GM12878 (cell line): ENCODE data around the gene SLC24A3. TPM values are rescaled to one million over a fixed set of nuclear protein-coding genes. Genes with fewer than 3 reads are reported as not detected.

Experiments used
- ATAC-seq: fragments of 200-7000 bp; cut with Tn5 transposase; 3 replicates; pipeline ENCODE4 v1.9.1; 2020; ENCODE audit warnings: mild to moderate bottlenecking, moderate library complexity
- BruUV-seq: library from RNA; stranded (reverse); fragments of 400-500 nt; replicated peaks from 2 replicates; lab custom pipeline; 2021; lab: Mats Ljungman, UMichigan
- CTCF ChIA-PET: fragments of 300-600 bp; sonication (Branson Sonifier 250); formaldehyde crosslinking; extraction: SDS; loops from one replicate; lab custom pipeline; 2021; ENCODE audit warnings: inconsistent platforms; lab: Yijun Ruan, JAX
- POLR2A ChIA-PET: fragments of 350-600 bp; formaldehyde crosslinking; extraction: SDS; loops from one replicate; lab custom pipeline; 2021; ENCODE audit warnings: inconsistent platforms; lab: Charles Lee
- RAD21 ChIA-PET: fragments of 300-600 bp; sonication (Branson Sonifier 250); formaldehyde crosslinking; loops from one replicate; lab custom pipeline; 2023; ENCODE audit warnings: antibody characterized with exemption; ENCODE audit not compliant: unreplicated experiment; lab: Charles Lee
- SMC1A ChIA-PET: fragments of 300-600 bp; sonication (Branson Sonifier 250); formaldehyde crosslinking; loops from one replicate; lab custom pipeline; 2023; ENCODE audit not compliant: unreplicated experiment, uncharacterized antibody; lab: Charles Lee
- DNase-seq: peaks from one replicate; pipeline ENCODE4 v3.0.0-alpha.2; 2011; ENCODE audit warnings: low read depth, low spot score
- FAIRE-seq: peaks from 3 replicates; lab custom pipeline; 2011; peaks lifted over from hg19 to GRCh38; lab: Jason Lieb, UNC
- H2AFZ ChIP-seq: 2 replicates; pipeline ENCODE4 v1.6.0; 2011; ENCODE audit warnings: low read depth, low read length, control low read depth; ENCODE audit not compliant: control insufficient read depth
- H3K27ac ChIP-seq: 2 replicates; pipeline ENCODE4 v1.5.1; 2011; ENCODE audit warnings: control low read depth; ENCODE audit not compliant: control insufficient read depth, insufficient read depth
- H3K27me3 ChIP-seq, 2 experiments: replicated peaks in 1 of 2; 2 replicates each; pipeline versions ENCODE4 v1.6.0 to v1.6.1; 2011; ENCODE audit warnings: low read length in 1 of 2; ENCODE audit not compliant: control insufficient read depth in 2 of 2, insufficient read depth in 2 of 2
- H3K36me3 ChIP-seq, 2 experiments: 2 replicates each; pipeline ENCODE4 v1.5.1; 2011; ENCODE audit warnings: low read length in 1 of 2; ENCODE audit not compliant: control insufficient read depth in 2 of 2, insufficient read depth in 2 of 2
- H3K4me1 ChIP-seq: 2 replicates; pipeline ENCODE4 v1.6.1; 2011; ENCODE audit warnings: mild to moderate bottlenecking, low read length, moderate library complexity, mixed read lengths; ENCODE audit not compliant: control insufficient read depth, insufficient read depth
- H3K4me2 ChIP-seq: 2 replicates; pipeline ENCODE4 v1.6.0; 2011; ENCODE audit warnings: control low read depth; ENCODE audit not compliant: control insufficient read depth, insufficient read depth
- H3K4me3 ChIP-seq: fragments of 200-600 bp; sonication (generic); 2 replicates; pipeline ENCODE4 v1.5.1; 2016
- H3K79me2 ChIP-seq: 2 replicates; pipeline ENCODE4 v1.6.0; 2011; ENCODE audit warnings: low read length; ENCODE audit not compliant: control insufficient read depth, insufficient read depth
- H3K9ac ChIP-seq: 2 replicates; pipeline ENCODE4 v1.8.0; 2011; ENCODE audit warnings: low read length, control low read depth, mixed read lengths; ENCODE audit not compliant: control insufficient read depth, insufficient read depth
- H3K9me3 ChIP-seq: replicated peaks from 3 replicates; pipeline ENCODE4 v1.5.1; 2011; ENCODE audit warnings: mild to moderate bottlenecking, low read length; ENCODE audit not compliant: control insufficient read depth, insufficient read depth
- H4K20me1 ChIP-seq: 2 replicates; pipeline ENCODE4 v1.6.0; 2011; ENCODE audit not compliant: control insufficient read depth, insufficient read depth
- CBX3 ChIP-seq: fragments of 200-600 bp; sonication (generic); IDR thresholded peaks from 2 replicates; pipeline ENCODE4 v1.6.1; 2016; ENCODE audit warnings: low read depth, borderline replicate concordance
- E2F4 ChIP-seq: IDR thresholded peaks from 2 replicates; pipeline ENCODE4 v1.6.1; 2012; ENCODE audit warnings: low read depth, low read length, improper control_type of control experiment
- EED ChIP-seq: sonication (generic); IDR thresholded peaks from 2 replicates; pipeline ENCODE4 v1.6.1; 2016; ENCODE audit warnings: antibody characterized with exemption, low read depth
- EP300 ChIP-seq, 2 experiments: fragments of 150-350 bp in 1 of 2; IDR thresholded peaks; 2 replicates each; pipeline ENCODE4 v1.6.1; 2011 to 2012; ENCODE audit warnings: low read depth in 2 of 2, low read length in 2 of 2, borderline replicate concordance in 1 of 2, improper control_type of control experiment in 1 of 2, inconsistent platforms in 1 of 2; ENCODE audit not compliant: control insufficient read depth in 1 of 2
- GABPA ChIP-seq: IDR thresholded peaks from 2 replicates; pipeline ENCODE4 v1.6.1; 2014; ENCODE audit warnings: antibody characterized with exemption, low read depth, mild to moderate bottlenecking, inconsistent platforms
- HDAC2 ChIP-seq: fragments of 200-600 bp; sonication (generic); IDR thresholded peaks from 2 replicates; pipeline ENCODE4 v1.6.1; 2017
- IKZF2 ChIP-seq, 2 experiments: fragments of 450-650 bp; IDR thresholded peaks; 2 replicates each; pipeline ENCODE4 v1.6.1; 2017; ENCODE audit warnings: mild to moderate bottlenecking in 2 of 2, moderate library complexity in 2 of 2
- IRF3 ChIP-seq: fragments of 450-650 bp; IDR thresholded peaks from 2 replicates; pipeline ENCODE4 v1.6.1; 2014; ENCODE audit warnings: mild to moderate bottlenecking
- MEF2A ChIP-seq: IDR thresholded peaks from 2 replicates; pipeline ENCODE4 v1.6.1; 2011; ENCODE audit warnings: low read depth, mild to moderate bottlenecking, low read length, moderate library complexity; ENCODE audit not compliant: insufficient read depth
- MLLT1 ChIP-seq: fragments of 450-650 bp; IDR thresholded peaks from 2 replicates; pipeline ENCODE4 v1.6.1; 2016; ENCODE audit warnings: mild to moderate bottlenecking
- NFYB ChIP-seq: IDR thresholded peaks from 2 replicates; pipeline ENCODE4 v1.6.1; 2011; ENCODE audit warnings: low read depth, mild to moderate bottlenecking, low read length, improper control_type of control experiment, moderate library complexity; ENCODE audit not compliant: insufficient read depth
- PML ChIP-seq: IDR thresholded peaks from 2 replicates; pipeline ENCODE4 v1.6.1; 2012; ENCODE audit warnings: low read length, inconsistent platforms
- POLR2A ChIP-seq: IDR thresholded peaks from 2 replicates; pipeline ENCODE4 v1.6.1; 2011; ENCODE audit warnings: low read depth, mild to moderate bottlenecking, low read length
- RAD21 ChIP-seq: IDR thresholded peaks from 2 replicates; pipeline ENCODE4 v1.6.1; 2011; ENCODE audit warnings: mild to moderate bottlenecking, low read depth, low read length, moderate library complexity; ENCODE audit not compliant: insufficient read depth
- RELB ChIP-seq: fragments of 450-650 bp; IDR thresholded peaks from 2 replicates; pipeline ENCODE4 v1.6.1; 2017; ENCODE audit warnings: low read depth, mild to moderate bottlenecking, moderate library complexity
- SIX5 ChIP-seq: IDR thresholded peaks from 2 replicates; pipeline ENCODE4 v1.6.1; 2011; ENCODE audit warnings: mild to moderate bottlenecking, low read depth, low read length, moderate library complexity; ENCODE audit not compliant: severe bottlenecking
- TCF3 ChIP-seq: IDR thresholded peaks from 2 replicates; pipeline ENCODE4 v1.6.1; 2012; ENCODE audit warnings: low read depth, mild to moderate bottlenecking, low read length, borderline replicate concordance; ENCODE audit not compliant: insufficient read depth
- YY1 ChIP-seq: IDR thresholded peaks from 2 replicates; pipeline ENCODE4 v1.6.1; 2011; ENCODE audit warnings: low read depth, mild to moderate bottlenecking, low read length
- ZNF622 ChIP-seq: fragments of 450-650 bp; IDR thresholded peaks from 2 replicates; pipeline ENCODE4 v1.6.1; 2017; ENCODE audit warnings: mild to moderate bottlenecking, inconsistent platforms
- WGBS: methylation state at CpG from one replicate; pipeline ENCODE4 v1.1.6; 2016; ENCODE audit warnings: low lambda C conversion rate; ENCODE audit not compliant: insufficient replicate concordance, insufficient coverage; ENCODE audit errors: missing lambda C conversion rate; 5-methylcytosine and 5-hydroxymethylcytosine counted together
- in situ Hi-C: fragments of 300-500 bp; cut with MboI; formaldehyde crosslinking; loops from 9 replicates; pipeline ENCODE4 v1.14.3; 2018; ENCODE audit warnings: mixed read lengths
- intact Hi-C: fragments of 100-400 bp; cut with micrococcal nuclease; formaldehyde crosslinking; loops from one replicate; pipeline ENCODE4 v1.14.2; 2022; ENCODE audit not compliant: unreplicated experiment
- polyA plus RNA-seq, 11 experiments: library from polyadenylated mRNA; depleted of rRNA in 4 of 11; unstranded in 6 of 11; stranded (reverse) in 5 of 11; fragments of >200 nt; fragmentation: Nextera tagmentation in 4 of 11; fragmentation: Illumina TruSeq in 1 of 11; extraction: Ambion mirVana in 4 of 11; extraction: Trizol in 1 of 11; gene quantifications; 1 replicate in 1 of 11; 2 replicates in 10 of 11; pipeline versions ENCODE4 v1.2.1 to v1.2.3, GENCODE V29; 2011 to 2016; ENCODE audit warnings: inconsistent platforms in 2 of 11, missing spikeins in 2 of 11, low read depth in 1 of 11
- total RNA-seq, 4 experiments: library from RNA; depleted of rRNA in 3 of 4; stranded (reverse); fragments of >200 nt in 3 of 4; fragmentation: Illumina TruSeq in 1 of 4; extraction: Trizol in 1 of 4; gene quantifications; 2 replicates each; pipeline versions ENCODE4 v1.2.1 to v1.2.3, GENCODE V29; 2013 to 2021

The SLC24A3 gene
- total and polyA plus RNA-seq, 10 of the 15 experiments (the other 5 are each of a cell fraction or from before 2014, with no cell fraction given) = 0.04 TPM; not detected in 9

GRCh38 chr20:19313342-19314069 is 101.1 kb downstream of the SLC24A3 start:
- SMC1A ChIA-PET = no interaction called here
- H2AFZ ChIP-seq = no peak overlapping the region

More at GRCh38 chr20:19313342-19314069, 101.1 kb downstream of the SLC24A3 start:
- no peak for FAIRE-seq
- ChIA-PET POLR2A (no interaction called here), CTCF (no interaction called here), RAD21 (no interaction called here)
- no peaks in the 10 kb centered on the region for H3K4me1 ChIP-seq
- 18% methylated on average over 6 of the region's 6 CpGs for WGBS
- H3K4me3 ChIP-seq = no peak overlapping the region
- H4K20me1 ChIP-seq = no peaks in the 10 kb centered on the region
- in situ Hi-C loops = no loop called here
- no peaks in the 10 kb centered on the region for H3K36me3 ChIP-seq
- no peak overlapping the region for H3K4me2 ChIP-seq
- ATAC-seq = no peak
- BruUV-seq = no TSS peak
- H3K79me2 ChIP-seq = no peaks in the 10 kb centered on the region
- H3K27me3 ChIP-seq = peaks cover 0 to 2% of the 10 kb centered on the region in 2 experiments; a peak in 3 of 4 replicates
- no peak for DNase-seq
- no peak overlapping the region for H3K27ac ChIP-seq
- TF ChIP-seq EP300 (IDR thresholded peaks at IDR 0.05; ENCODE audit: borderline replicate concordance in 1 of 2, control insufficient read depth in 1 of 2, low read depth in 2 of 2, low read length in 2 of 2) = no peak
- TF ChIP-seq RELB = no peak
- no peak for TF ChIP-seq EED
- TF ChIP-seq E2F4 = no peak
- TF ChIP-seq CBX3 = no peak
- no peak for TF ChIP-seq SIX5
- TF ChIP-seq RAD21 = no peak
- no peak for TF ChIP-seq IKZF2 (IDR thresholded peaks at IDR 0.05)
- TF ChIP-seq ZNF622 = no peak
- no peak for TF ChIP-seq MEF2A
- no peak for TF ChIP-seq TCF3
- no peak for TF ChIP-seq YY1
- no peak for TF ChIP-seq HDAC2
- no peak for TF ChIP-seq POLR2A
- TF ChIP-seq IRF3 = no peak
- no peak for TF ChIP-seq GABPA
- no peak for TF ChIP-seq NFYB
- no peak for TF ChIP-seq MLLT1
- no peak for TF ChIP-seq PML
- intact Hi-C loops = no loop called here
- no peak overlapping the region for H3K9ac ChIP-seq
- no peaks in the 10 kb centered on the region for H3K9me3 ChIP-seq
